GM18499 (cell line): ENCODE measurements around the gene RHOV.

Experiments
- ATAC-seq: cut with Tn5 transposase; IDR thresholded peaks from one replicate; pipeline ENCODE4 v1.9.1; 2021; ENCODE audit warnings: moderate number of reproducible peaks; ENCODE audit not compliant: insufficient read depth, unreplicated experiment

The RHOV gene

DNA sequence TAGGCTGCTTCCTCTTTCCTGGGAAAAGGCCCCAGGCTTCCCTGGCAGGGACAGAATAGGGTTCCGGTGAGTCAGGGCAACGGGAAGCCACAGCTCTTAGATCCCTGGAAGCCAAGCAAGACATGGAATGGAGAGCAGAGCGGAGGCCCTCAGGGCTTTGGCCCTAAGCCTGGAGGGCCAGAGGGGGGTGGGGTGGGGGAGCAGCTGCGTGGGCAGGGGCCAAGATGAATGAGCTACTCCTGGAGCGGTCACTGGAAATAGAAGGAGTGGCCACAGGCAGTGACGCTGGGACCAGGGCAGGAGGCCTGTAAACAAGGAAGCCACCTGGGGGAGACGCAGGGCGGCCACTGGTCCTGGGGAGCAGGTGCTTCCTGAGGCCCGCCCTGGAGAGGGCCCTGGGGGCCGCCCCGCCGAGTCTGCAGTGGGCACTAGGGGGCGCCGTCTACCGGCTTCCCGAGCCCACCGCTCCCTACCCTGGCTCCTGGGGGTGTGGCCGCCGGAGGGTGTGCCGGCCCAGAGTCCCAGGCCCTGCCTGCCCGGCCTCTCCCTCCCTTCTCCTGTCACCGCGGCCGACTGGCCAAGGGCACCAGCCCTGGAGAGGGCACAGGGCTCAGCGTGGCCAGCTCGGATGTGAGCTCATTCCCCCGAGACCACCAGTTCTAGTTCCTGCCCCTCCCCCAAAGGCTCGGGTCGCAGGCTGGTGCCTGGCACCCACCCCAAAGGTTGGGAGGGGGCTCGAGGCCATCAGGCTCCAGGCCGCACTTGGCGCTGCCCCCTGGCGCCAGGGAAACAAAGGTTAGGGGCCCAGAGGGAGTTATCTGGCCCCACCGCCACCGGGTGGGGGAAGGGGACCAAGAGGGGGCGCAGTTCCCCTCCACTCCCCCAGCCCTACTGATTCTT is 32.3 kb upstream of the RHOV start:
- ATAC-seq, result no peak

DNA sequence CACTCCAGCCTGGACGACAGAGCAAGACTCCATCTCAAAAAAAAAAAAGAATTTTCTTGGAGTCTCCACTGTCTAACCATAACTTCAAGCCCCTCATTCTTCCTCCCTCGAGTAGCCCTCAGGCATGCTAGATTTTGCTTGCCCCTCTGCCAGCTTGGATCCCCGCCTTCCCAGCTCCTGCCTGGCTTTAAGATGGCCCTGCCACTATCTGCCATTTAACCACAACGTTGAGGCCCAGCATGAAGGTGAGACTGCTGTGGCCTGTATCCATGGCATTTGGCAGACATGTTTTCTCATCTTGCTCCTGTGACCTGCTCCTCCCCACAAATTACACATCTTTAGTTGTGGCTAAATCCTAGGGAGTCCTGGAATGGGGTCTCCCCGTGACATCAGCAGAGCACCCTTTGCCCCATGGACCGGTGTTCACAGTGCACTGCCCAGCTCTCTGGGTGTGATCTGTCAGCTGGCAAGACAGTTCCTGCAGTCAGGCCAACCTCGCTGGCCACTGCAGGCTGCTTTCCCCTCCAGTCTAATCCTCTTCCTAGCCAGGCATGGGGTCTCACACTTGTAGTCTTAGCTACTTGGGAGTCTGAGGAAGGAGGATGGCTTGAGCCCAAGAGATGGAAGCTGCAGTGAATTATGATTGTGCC is 30.6 kb upstream of the RHOV start:
- no peak for ATAC-seq

DNA sequence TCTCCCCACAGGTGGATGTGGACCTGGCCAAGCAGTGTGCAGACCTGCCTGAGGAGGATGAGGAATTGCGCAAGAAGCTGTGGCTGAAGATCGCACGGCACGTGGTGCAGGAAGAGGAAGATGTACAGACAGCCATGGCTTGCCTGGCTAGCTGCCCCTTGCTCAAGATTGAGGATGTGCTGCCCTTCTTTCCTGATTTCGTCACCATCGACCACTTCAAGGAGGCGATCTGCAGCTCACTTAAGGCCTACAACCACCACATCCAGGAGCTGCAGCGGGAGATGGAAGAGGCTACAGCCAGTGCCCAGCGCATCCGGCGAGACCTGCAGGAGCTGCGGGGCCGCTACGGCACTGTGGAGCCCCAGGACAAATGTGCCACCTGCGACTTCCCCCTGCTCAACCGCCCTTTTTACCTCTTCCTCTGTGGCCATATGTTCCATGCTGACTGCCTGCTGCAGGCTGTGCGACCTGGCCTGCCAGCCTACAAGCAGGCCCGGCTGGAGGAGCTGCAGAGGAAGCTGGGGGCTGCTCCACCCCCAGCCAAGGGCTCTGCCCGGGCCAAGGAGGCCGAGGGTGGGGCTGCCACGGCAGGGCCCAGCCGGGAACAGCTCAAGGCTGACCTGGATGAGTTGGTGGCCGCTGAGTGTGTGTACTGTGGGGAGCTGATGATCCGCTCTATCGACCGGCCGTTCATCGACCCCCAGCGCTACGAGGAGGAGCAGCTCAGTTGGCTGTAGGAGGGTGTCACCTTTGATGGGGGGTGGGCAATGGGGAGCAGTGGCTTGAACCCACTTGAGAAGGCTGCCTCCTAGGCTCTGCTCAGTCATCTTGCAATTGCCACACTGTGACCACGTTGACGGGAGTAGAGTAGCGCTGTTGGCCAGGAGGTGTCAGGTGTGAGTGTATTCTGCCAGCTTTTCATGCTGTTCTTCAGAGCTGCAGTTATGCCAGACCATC is 28.8 kb upstream of the RHOV start:
- no peak for ATAC-seq

DNA sequence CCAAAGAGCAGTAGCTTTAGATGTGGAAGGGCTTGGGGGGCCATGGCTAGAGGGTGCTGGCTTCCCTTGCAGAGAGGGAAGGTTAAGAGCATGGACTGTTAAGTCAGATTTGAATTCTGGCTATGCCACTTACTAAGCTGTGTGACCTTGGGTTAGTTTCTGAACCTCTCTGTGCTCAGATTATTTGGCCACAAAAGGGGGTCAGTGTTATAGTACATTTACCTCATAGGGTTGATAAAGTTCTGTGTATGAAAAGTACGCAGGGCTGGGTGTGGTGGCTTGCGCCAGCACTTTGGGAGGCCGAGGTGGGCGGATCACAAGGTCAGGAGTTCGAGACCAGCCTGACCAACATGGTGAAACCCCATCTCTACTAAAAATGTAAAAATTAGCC is 27.0 kb upstream of the RHOV start:
- no peak for ATAC-seq

DNA sequence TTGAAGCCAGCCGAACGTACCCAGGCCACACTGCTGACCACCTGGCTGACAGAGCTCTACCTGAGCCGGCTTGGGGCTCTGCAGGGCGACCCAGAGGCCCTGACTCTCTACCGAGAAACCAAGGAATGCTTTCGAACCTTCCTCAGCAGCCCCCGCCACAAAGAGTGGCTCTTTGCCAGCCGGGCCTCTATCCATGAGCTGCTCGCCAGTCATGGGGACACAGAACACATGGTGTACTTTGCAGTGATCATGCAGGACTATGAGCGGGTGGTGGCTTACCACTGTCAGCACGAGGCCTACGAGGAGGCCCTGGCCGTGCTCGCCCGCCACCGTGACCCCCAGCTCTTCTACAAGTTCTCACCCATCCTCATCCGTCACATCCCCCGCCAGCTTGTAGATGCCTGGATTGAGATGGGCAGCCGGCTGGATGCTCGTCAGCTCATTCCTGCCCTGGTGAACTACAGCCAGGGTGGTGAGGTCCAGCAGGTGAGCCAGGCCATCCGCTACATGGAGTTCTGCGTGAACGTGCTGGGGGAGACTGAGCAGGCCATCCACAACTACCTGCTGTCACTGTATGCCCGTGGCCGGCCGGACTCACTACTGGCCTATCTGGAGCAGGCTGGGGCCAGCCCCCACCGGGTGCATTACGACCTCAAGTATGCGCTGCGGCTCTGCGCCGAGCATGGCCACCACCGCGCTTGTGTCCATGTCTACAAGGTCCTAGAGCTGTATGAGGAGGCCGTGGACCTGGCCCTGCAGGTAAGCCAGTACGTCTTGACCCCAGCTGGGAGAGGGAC is 26.4 kb upstream of the RHOV start:
- ATAC-seq, result no peak

DNA sequence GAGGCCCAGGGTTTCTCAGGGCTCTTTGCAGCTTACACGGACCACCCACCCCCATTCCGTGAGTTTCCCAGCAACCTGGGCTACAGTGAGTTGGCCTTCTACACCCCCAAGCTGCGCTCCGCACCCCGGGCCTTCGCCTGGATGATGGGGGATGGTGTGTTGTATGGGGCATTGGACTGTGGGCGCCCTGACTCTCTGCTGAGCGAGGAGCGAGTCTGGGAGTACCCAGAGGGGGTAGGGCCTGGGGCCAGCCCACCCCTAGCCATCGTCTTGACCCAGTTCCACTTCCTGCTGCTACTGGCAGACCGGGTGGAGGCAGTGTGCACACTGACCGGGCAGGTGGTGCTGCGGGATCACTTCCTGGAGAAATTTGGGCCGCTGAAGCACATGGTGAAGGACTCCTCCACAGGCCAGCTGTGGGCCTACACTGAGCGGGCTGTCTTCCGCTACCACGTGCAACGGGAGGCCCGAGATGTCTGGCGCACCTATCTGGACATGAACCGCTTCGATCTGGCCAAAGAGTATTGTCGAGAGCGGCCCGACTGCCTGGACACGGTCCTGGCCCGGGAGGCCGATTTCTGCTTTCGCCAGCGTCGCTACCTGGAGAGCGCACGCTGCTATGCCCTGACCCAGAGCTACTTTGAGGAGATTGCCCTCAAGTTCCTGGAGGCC is 25.6 kb upstream of the RHOV start:
- no peak for ATAC-seq

DNA sequence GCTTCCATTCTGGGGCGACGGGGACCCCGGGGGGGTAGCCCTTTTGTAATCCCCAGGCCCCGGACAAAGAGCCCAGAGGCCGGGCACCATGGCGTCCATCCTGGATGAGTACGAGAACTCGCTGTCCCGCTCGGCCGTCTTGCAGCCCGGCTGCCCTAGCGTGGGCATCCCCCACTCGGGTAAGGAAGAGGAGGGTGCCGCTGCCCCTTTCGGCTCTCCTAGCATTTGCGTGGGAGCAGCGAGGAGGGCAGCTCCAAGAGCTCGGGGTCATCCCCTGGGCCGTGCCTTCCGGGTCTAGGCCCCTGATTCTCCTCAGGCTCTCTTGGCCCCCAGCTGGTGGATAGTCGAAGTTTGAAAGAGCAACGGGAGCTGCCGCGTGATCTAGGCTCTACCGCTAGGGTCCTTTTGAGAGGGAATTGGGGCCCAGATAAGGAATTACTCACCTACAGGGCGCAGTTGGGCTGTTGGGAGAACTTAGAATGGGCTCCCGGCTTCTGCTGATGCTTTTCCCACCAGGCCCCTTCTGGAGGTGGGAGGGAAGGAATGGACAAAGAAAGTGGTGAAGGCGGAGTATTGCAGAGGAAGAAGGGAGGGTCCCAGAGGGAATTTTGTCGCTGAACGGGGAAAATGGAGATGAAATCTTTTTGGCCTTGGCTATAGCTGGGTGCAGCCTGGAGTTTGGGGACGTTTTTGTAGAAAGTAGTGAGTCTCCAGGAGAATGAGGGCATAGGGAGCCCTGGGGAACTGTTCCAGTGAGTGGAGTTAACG is 20.8 kb upstream of the RHOV start:
- ATAC-seq, result no peak

DNA sequence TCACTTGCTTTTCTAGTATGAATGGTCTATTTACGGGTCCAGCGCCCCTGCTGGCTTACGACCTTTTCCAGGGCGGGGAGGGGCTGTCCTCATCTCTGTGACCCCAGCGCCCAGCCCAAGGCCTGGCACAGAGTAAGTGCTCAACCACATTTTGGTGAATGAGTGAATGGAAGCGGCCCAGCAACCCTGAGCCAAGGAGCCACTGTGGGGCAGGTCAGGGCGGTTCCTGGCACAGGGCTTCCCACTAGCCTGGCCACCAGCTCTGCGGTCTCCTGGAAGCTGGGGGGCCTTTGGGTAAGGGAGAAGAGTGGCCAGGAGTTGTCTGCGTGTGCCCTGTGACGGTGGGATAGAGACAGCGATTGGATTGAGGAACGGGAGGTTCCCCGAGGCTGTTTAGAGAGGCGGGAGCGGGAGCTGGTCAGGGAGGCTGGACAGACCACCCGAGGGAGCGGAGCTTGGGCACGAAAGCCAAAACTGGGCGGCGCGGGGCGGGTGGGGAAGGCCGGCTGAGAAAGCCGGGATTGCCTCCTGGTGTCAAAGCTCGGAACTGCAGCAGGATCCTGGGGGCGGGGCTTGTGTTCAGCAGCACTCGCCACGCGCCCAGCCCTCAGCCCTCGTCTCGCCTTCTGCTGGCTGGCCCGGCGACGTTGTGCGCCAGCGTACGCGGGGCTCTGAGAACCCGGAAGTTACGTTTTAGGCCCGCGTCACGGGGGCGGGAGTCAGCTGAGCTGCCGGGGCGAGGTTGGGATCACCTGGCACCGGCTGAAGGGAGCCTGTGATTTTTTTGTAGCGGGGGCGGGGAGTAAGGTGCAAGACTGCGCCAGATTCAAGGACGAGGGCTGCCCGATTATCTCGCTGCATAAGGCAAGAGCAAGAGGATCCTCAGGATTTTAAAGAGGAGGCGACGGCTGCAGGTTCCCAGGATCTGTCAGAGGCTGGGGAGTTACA is 20.0 kb upstream of the RHOV start, which contains the start of gene VPS18:
Gene VPS18, plus strand, starts transcription at position 718 of the 948 bp plus-strand sequence. CDS start 319 bp downstream, outside the sequence.
- peak; percentile 59 for ATAC-seq

DNA sequence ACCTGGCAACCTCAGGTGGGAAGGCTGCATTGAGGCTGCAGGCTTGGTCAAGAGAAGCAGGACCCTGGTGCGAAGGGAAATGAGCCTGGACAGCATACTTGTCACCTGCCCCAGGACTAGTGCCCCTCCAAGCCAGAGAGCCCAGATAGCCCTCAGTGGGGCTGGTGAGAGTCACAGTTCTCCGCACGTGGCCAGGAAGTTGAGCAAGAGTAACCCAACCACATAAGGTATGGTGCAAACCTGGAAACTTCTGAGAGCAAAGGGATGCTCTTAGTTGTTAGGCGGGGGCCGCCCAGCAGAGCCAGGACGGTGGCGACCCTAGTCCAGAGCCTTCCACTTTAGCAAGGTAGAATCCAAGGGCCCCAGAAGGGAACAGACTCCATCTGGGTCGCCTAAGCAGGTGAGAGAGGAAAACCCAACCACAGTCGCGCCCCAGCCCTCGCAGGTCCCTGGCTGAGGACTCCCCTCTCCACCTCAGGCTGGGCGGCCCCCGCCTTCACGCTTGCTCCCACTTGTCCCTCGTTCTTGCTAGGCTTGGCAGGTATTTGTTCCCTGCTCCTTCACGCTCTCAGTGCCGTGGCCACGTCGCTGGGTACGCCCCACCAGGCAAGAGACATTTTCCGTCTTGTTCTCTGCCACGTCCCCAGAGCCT is 19.1 kb upstream of the RHOV start:
- ATAC-seq, result no peak

DNA sequence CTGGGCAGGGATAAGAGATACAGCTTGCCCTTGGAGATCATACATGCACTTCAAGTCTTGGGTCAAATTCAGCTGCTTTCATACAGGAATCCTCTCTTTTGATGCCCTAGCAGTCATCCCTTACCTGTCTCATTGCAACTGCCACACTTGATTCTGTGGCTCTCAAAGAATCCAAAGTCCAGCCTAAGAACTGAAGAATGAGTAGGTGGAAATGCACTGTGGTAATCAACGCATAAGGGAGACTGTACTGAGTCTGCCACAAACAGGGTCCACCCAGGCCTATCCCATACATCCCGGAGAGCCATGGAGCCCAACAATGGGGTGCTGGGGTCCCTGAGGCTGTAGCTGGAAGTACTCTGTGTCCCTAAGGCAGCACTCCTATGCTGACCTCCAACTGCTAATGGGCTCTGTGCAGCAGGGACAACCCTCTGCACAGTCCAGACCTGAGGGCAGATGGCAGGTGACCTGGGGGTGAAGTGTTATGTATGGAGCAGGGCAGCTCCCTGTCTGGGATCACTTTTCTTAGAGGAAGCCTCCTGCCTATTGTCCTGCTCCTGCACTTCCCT is 18.5 kb upstream of the RHOV start:
- no peak for ATAC-seq

DNA sequence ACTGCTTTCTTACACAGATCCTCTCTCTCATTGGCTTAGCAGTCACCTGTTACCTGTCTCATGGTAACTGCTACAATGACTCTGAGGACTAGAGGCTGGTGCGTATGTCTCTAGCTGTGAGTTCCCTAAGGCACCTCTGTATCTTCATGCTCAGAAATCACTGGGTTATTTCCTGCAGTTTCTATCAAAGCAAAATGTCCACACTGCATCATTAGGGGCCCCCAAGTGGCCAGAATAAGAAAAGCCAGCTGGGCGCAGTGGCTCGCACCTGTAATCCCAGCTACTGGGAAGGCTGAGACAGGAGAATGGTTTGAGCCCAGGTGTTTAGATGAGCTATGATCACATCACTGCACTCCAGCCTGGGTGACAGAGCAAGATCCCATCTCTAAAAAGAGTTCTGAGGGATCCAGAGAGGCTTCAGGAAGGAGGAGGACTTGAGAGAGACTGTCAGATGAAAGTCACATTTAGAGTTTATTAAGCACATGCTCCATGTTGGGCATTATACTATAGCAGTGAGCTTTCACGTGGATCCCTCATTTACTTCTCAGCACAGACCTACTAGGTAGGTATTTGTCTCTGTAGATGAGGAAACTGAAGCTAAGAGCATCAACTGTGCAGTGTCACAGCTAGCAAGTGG is 17.9 kb upstream of the RHOV start:
- ATAC-seq, result no peak

DNA sequence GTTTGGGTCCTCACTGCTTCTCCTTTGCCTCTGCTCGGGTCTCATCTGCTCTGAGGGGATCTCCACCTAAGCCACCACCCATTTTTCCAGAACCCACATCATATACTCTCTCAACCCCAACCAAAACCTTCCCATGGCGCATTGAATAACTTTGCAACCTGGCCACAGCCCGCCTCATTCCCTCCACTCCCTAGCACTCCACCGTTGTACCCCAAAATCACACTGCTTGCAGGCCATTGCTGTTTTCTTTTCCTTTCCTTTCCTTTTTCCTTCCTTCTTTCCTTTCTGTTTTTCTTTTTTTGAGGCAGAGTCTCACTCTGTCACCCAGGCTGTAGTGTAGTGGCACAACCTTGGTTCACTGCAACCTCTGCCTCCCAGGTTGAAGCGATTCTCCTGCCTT is 17.1 kb upstream of the RHOV start:
- no peak for ATAC-seq

DNA sequence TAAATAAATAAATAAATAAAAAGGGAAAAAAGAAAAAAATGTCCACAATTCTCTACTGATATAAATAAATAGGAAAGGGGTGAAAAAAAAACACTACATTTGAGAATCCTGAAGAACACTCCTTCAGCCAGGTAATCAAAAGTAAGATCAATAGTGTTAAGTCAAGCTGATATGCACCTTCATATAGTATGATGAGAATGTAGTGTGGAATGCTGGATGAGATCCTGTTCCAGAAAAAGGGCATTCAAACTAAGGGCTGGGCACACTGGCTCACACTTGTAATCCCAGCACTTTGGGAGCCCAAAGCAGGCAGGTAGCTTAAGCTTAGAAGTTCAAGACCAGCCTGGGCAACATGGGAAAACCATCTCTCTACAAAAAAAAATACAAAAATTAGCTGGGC is 15.1 kb upstream of the RHOV start:
- ATAC-seq, result no peak

DNA sequence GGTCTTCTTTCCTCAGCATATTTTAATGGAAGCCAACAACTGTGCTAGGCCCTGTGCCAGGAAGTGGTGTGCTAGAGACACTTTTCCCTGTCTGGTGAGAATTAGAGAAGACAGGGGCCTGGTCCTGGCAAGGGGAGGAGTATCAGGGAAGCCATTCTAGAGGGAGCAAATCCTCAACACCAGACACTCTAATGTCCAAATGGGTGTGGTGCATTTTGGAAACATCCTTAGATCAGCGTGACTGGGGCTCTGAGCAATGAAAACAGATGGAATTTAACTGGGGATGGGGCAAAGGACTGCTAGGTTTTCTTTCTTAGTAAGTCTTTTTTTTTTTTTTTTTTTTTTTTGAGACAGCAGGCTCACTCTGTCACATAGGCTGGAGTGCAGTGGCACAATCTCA is 12.6 kb upstream of the RHOV start:
- ATAC-seq, result no peak

DNA sequence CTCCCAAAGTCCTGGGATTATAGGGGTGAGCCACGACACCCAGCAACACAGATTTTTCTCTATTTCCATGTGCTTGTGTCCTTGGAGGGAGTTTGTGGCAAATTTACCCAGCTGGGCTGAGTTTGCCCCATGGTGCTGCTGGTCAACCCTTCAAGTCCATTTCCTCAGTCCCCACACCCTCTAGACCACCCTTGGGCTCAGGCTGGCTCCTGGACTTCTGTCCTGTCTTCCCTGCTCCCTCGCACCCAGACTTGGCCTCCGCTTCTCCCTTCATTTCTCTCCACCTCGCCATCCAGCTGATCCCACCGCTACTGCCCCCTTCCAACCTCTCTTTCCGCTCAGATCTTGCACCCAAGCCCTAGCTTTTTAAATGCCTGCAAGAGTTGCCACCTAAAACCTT is 7.3 kb upstream of the RHOV start:
- no peak for ATAC-seq

DNA sequence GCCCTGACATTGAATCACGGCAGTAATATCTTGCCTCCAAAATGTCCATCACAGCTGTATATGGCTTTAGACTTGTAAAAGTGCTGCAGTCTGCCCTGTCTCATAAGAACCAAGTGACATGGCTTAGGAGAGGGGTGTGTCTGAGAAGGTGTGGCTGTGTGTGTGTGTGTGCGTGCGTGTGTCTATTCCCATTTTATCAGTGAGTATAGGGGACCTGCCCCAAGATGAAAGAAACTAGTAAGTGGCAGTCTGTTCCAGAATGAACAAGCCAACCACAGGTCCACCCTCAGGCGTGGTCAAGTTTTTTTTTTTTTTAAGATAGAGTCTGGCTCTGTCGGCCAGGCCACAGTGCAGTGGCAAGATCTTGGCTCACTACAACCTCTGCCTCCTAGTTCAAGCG is 5.6 kb upstream of the RHOV start:
- ATAC-seq, result no peak
